Stimulated activated CD8-positive, alpha-beta memory T cell treated with anti-CD3 and anti-CD28 coated beads, Interleukin-2, amount 100 ng/mL, for 48 hours (primary cell): ENCODE measurements around the gene CASZ1.

Experiments
- DNase-seq, 2 donors: peaks; one replicate each; pipeline ENCODE4 v3.0.0-alpha.2; 2020; ENCODE audit warnings: low read depth in 2 of 2

CASZ1 gene

GRCh38 chr1:10724948-10725847, 71.2 kb downstream of the CASZ1 start:
- DNase-seq: no peak

- no peak for DNase-seq
Measured at GRCh38 chr1:10724511-10724910, 71.9 kb downstream of the CASZ1 start.

DNA sequence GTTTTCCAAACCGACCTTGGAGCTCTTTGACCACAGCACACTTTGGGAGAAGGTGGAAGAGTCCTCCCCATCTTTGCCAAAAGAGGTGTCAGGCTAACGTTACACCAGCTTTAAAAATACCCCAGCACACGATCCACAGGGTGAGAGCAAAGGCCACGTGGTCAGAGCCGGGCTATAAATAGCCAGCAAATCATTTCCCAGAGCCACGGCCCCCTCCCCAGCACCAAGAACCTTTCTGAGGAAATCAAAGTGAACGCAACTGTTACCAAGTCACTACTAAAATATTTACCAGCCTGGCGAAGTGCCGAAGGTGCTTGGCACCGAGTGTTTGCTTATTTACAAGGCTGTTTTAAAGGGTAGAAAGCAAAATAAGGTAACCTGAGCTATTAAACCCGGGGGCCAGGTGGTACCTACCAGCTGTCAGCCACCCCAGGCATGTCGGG, 72.4 kb downstream of the CASZ1 start:
- DNase-seq: no peak

GRCh38 chr1:10723317-10723716, 73.1 kb downstream of the CASZ1 start:
- no peak for DNase-seq

DNA sequence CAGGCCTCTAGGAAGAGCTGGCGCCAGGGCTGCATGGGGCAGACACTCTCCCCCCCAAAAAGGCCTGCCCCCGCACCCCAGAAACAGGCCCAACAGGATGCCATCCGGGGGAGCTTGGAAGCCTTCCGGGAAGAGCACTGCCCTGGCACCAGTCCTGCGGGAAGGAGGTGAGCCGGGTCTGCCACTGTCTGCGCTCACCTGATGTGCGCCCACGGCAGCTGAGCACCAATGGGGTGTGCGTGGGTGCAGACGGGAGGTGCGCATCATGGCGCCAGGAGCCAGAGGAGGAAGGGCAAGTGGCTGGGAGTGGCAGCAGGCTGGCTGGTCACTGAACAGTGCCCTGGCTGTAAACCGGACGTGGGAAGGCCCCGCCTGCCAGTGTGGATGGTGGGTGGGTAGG, 73.6 kb downstream of the CASZ1 start:
- no peak for DNase-seq

GRCh38 chr1:10721381-10722321, 74.8 kb downstream of the CASZ1 start:
- no peak for DNase-seq

GRCh38 chr1:10720635-10721034, 75.8 kb downstream of the CASZ1 start:
- DNase-seq: no peak

- DNase-seq: no peak
Measured at GRCh38 chr1:10718083-10718415, 78.4 kb downstream of the CASZ1 start.

DNA sequence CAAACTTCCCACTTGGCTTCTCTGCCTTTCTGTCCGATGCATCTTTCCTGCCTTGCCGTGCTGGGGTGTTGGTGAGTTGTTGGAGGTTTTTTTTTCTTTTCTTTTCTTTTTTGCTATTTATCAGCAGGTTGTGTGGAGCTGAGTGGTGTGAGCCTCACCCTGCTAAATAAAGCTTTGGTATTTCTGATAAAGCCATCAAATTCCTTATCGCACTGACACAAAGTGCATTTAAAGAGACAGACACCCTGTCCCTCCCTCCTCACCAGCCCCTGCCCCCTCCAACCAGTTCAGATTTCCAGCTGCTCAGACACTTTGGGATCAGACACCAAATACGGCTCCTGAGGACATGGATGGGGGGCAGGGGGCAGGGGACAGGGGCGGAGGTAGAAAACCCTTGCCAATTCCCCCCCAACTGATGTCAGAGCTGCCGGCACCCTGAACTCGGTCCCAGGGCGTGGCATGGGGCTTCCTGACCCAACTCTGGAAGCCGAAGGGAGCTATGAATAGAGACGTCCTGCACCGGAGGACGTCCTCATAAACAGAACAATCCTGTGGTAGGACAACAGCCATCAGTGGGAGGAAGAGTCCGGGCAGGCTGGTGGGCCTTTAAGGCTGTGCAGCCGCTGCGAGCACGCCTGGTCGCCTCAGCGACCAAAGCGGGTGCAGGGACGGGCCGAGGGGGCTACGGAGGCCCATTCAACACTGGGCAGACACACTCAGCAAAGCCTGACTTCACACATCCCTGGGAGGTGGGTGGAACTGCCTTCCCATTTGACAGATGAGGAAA, 79.0 kb downstream of the CASZ1 start:
- no peak for DNase-seq

GRCh38 chr1:10716840-10717239, 79.6 kb downstream of the CASZ1 start:
- no peak for DNase-seq

- no peak for DNase-seq
Measured at GRCh38 chr1:10714337-10715114, 81.9 kb downstream of the CASZ1 start.

DNA sequence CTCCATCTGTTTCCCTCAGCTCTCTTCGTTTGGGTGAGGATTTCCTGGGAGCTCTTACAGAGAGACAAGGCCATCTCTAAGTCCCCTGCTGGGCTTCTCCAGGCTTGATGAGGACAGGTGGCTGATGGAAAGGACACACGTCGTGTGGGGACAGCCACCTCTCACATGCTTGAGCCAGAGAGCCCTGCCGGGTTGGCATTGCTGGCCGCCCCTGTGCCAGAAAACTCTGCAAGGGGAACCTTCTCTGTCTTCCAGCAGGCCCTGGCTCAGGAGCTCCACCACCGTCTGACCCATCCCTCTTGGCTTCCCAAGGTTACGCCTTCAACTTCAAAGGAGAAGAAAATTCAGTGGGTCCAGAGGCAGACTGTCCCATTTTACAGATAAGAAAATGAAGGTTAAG, 82.8 kb downstream of the CASZ1 start:
- no peak for DNase-seq

- DNase-seq: no peak
Measured at GRCh38 chr1:10712568-10713362, 83.7 kb downstream of the CASZ1 start.

DNA sequence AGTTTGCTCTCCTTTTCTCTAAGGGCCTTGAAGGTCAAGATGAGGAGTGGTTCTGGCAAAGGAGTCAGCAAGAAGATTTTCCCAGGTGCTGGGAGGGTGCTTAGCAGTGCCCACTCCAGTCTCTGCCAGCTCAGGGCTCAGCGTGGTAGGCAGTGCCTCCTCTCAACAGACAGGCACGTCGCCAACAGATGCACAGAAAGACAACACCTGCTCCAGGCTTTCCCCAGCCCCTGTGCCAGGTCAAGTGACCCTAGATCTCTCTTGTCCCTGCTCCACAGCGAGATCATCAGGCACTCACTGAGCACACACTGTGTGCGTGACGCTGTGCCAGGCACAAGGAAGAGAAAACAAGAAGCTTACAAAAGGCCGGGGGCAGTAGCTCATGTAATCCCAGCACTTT, 86.0 kb downstream of the CASZ1 start:
- no peak for DNase-seq

DNA sequence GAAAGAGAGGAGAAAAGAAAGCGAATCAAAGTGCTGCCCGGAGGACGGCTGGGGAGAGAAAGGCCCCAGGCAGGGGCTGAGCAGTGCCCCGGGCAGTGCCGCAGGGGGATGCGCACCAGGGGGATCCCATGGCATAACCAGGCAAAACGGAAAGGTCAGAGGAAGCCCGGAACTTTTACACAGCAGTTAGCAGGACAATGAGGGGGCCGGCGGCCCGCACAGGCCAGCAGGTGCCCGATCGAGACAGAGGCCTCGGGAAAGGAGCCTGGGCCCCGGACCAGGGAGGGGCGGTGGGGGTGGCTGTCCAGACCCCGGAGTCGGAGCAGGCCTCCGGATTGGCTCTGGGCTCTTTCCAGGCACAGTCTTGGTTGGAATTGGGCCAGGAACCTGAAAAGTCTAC, 86.8 kb downstream of the CASZ1 start:
- no peak for DNase-seq

DNA sequence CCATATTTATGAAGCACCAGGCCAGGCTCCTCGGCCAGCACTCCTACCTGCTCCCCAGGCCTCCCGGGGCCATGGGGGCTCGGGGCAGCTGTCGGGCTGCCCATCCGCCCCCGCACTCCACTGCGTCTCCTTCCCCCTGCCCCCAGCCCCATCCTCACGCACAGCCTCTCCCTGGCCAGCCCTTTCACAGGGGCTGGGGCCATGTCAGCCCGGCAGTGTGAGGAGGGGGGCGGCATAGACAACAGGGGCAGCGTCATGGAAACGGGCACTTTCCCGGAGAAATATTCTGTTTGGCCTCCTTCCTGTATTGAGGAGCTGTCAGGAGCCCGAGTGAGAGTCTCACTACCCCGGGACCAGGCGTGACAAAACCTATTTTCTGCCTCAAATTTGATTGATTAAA, 87.3 kb downstream of the CASZ1 start:
- no peak for DNase-seq

- DNase-seq: no peak
Measured at GRCh38 chr1:10708757-10709156, 87.7 kb downstream of the CASZ1 start.

DNA sequence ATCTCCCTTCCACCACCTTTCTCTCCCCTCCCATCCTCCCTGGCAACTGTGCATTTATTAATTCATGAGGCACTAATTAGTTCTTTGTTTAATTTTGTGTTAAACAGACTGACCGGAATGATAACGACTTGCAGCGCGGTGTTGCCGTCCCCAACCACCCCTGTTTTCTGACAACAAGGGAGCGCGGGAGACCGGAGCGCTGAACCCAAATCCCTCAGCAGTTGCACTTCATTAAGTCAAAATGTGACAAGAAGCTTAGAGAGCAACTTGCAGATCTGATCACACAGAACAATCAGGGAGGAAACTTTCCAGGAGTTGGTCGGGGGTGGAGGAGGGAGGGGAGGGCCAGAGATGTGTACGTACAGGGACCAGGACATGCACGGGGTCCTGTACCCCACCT, 89.2 kb downstream of the CASZ1 start:
- no peak for DNase-seq

DNA sequence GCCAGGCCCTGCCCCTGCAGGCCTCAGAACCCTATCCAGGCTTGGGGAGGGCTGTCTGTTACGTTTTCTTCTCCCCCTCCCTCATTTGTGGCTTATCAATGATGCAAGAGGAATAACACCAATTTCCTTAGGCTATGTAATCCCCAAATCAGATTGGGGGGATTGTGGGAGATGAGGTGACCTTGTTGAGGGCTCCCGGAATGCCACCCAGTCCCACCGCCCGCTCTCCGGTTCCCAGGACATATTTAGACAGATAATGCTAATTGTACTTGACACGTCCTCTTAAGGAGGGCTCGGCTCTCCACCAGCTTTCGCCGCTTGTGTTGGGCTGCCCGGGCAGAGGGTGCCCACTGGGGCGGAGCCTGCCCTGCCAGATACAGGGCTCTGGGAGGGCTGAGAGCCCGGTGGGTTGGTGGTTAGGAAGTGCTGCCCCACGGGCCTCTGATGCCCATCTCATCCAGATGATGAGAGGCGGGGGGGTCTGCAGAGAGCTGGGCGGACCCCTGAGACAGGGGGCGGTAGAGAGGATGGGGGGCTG, 90.0 kb downstream of the CASZ1 start:
- no peak for DNase-seq

DNA sequence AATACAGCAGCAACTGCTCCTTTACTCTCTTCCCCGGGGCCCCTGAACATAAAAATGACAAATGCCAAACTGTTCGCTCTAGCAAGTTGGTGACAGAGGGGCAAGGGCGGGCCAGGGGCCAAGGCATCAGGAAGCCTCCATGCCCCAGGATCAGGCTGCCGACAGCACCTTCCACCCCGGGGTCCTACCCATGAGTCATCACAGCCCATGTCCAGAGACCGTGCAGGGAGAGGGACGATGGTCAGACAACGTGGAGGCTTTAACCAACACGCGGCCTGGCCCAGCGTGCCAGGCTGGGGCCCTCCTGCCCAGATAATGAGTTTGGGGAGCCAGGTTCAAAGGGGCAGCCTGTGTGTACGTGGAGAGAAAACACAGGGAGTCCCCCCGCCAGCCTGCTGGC, 90.5 kb downstream of the CASZ1 start:
- DNase-seq: no peak
